Neural cell (in vitro differentiated cells): Measurements from ENCODE around the gene TRPT1. TPM values are rescaled to one million over a fixed set of nuclear protein-coding genes. Genes with fewer than 3 reads are reported as not detected.

Source experiments
- H2AFZ ChIP-seq: fragments of 200-600, 300-800 bp; sonication (generic), shearing (Covaris generic); 2 replicates; pipeline ENCODE4 v1.6.0; 2014; ENCODE audit warnings: low read depth, mild to moderate bottlenecking, antibody characterized with exemption, low read length, moderate library complexity
- H3F3A ChIP-seq: fragments of 200-600 bp; shearing (Covaris generic); 2 replicates; pipeline ENCODE4 v1.6.1; 2016; ENCODE audit warnings: mild to moderate bottlenecking, moderate library complexity, mixed read lengths, antibody characterized with exemption, low read length; ENCODE audit not compliant: insufficient read depth, poor library complexity, severe bottlenecking
- H3K27ac ChIP-seq: fragments of 200-600, 300-800 bp; sonication (generic), shearing (Covaris generic); 2 replicates; pipeline ENCODE4 v1.5.1; 2014; ENCODE audit warnings: mild to moderate bottlenecking, low read length, moderate library complexity
- H3K27me3 ChIP-seq: fragments of 300-800, 200-600 bp; sonication (generic), shearing (Covaris generic); 2 replicates; pipeline ENCODE4 v1.6.0; 2014; ENCODE audit warnings: mild to moderate bottlenecking, low read depth, low read length, moderate library complexity; ENCODE audit not compliant: insufficient read depth
- H3K36me3 ChIP-seq: fragments of 300-800, 200-600 bp; sonication (generic), shearing (Covaris generic); 2 replicates; pipeline ENCODE4 v1.5.1; 2014; ENCODE audit warnings: mild to moderate bottlenecking, antibody characterized with exemption, low read length, moderate library complexity; ENCODE audit not compliant: insufficient read depth
- H3K4me2 ChIP-seq: fragments of 300-800, 200-600 bp; sonication (generic), shearing (Covaris generic); 2 replicates; pipeline ENCODE4 v1.6.0; 2014; ENCODE audit warnings: mild to moderate bottlenecking, low read length
- H3K4me3 ChIP-seq: fragments of 300-800, 200-600 bp; sonication (generic), shearing (Covaris generic); 2 replicates; pipeline ENCODE4 v1.5.1; 2014; ENCODE audit warnings: mild to moderate bottlenecking, low read length, moderate library complexity
- H3K79me2 ChIP-seq: fragments of 200-600 bp; shearing (Covaris generic); replicated peaks from 2 replicates; pipeline ENCODE4 v1.6.0; 2014; ENCODE audit warnings: mild to moderate bottlenecking, low read length, moderate library complexity; ENCODE audit not compliant: insufficient read depth
- H3K9ac ChIP-seq: fragments of 300-800, 200-600 bp; sonication (generic), shearing (Covaris generic); 2 replicates; pipeline ENCODE4 v1.6.1; 2016; ENCODE audit warnings: mild to moderate bottlenecking, low read length, mixed read lengths
- H3K9me2 ChIP-seq: fragments of 200-600 bp; shearing (Covaris generic); 2 replicates; pipeline ENCODE4 v1.6.1; 2016; ENCODE audit warnings: mild to moderate bottlenecking, low read length, mixed read lengths; ENCODE audit not compliant: insufficient read depth
- H3K9me3 ChIP-seq: fragments of 200-600, 300-800 bp; sonication (generic), shearing (Covaris generic); 2 replicates; pipeline ENCODE4 v1.6.1; 2016; ENCODE audit warnings: mild to moderate bottlenecking, mixed run types, low read length, moderate library complexity, mixed read lengths
- H4K20me1 ChIP-seq: fragments of 200-600 bp; shearing (Covaris generic); 2 replicates; pipeline ENCODE4 v1.6.1; 2016; ENCODE audit warnings: mild to moderate bottlenecking, mixed run types; ENCODE audit not compliant: insufficient read depth
- CTCF ChIP-seq: fragments of 450-650 bp; IDR thresholded peaks from 2 replicates; pipeline ENCODE4 v1.5.1; 2014; ENCODE audit warnings: antibody characterized with exemption, mild to moderate bottlenecking, moderate library complexity; ENCODE audit not compliant: poor library complexity, severe bottlenecking
- EP300 ChIP-seq: fragments of 450-650 bp; conservative IDR thresholded peaks from 2 replicates; pipeline ENCODE4 v1.6.1; 2014; ENCODE audit warnings: antibody characterized with exemption, mild to moderate bottlenecking, moderate library complexity; ENCODE audit not compliant: poor library complexity, severe bottlenecking
- EZH2 ChIP-seq: fragments of 200-600, 300-800 bp; shearing (Covaris generic), sonication (generic); IDR thresholded peaks from 2 replicates; pipeline ENCODE4 v1.6.1; 2014; ENCODE audit warnings: antibody characterized with exemption, low read length, borderline replicate concordance, mild to moderate bottlenecking; ENCODE audit not compliant: insufficient read depth, poor library complexity, severe bottlenecking
- MXI1 ChIP-seq: fragments of 450-650 bp; conservative IDR thresholded peaks from 2 replicates; pipeline ENCODE4 v1.6.1; 2014; ENCODE audit warnings: antibody characterized with exemption, mild to moderate bottlenecking; ENCODE audit not compliant: poor library complexity, severe bottlenecking
- POLR2AphosphoS5 ChIP-seq: IDR thresholded peaks from 2 replicates; pipeline ENCODE4 v1.6.1; 2012
- RAD21 ChIP-seq: fragments of 450-650 bp; conservative IDR thresholded peaks from 2 replicates; pipeline ENCODE4 v1.6.1; 2014; ENCODE audit warnings: antibody characterized with exemption, mild to moderate bottlenecking, moderate library complexity
- SMC3 ChIP-seq: fragments of 450-650 bp; conservative IDR thresholded peaks from 2 replicates; pipeline ENCODE4 v1.6.1; 2014; ENCODE audit warnings: antibody characterized with exemption, mild to moderate bottlenecking, moderate library complexity; ENCODE audit not compliant: poor library complexity
- TAF1 ChIP-seq: IDR thresholded peaks from 2 replicates; pipeline ENCODE4 v1.6.1; 2012; ENCODE audit warnings: low read depth
- polyA plus RNA-seq: library from polyadenylated mRNA; depleted of rRNA; stranded (reverse); fragments of >200 nt; gene quantifications from 2 replicates; pipeline ENCODE4 v1.2.3, GENCODE V29; 2014
- TF ChIP-seq, protein P1 (sequence below): IDR thresholded peaks from 2 replicates; pipeline ENCODE4 v1.6.1; 2012; ENCODE audit warnings: borderline replicate concordance

TRPT1 gene
- polyA plus RNA-seq, 1 donor from 2014 or later = 67.2 TPM

DNA sequence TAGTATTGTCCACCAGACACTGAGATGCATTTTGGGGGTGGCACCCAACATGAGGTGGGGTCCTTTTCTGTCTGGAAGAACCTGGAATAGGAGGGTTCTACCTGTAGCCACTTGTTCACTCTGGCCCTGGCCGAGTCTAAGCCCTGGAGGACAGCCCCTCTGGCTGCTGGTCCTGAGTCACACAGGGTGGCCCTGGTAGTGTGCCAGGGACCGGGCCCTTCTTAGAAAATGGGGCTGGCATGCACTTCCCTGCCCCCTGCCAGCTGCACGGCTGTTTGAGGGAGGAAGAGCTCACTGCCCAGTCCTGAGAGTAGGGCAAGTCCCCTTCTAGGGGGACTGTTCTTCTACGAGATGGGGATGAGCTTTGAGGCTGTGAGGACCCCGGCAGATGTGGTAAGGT is 27.5 kb upstream of the TRPT1 start:
- no peak overlapping the region for H2AFZ ChIP-seq
- H3K4me3 ChIP-seq = no peak overlapping the region
- H3K27ac ChIP-seq = no peak overlapping the region
- no peaks in the 10 kb centered on the region for H3K36me3 ChIP-seq
- H3K9me3 ChIP-seq = no peaks in the 10 kb centered on the region
- no peaks in the 10 kb centered on the region for H3K9me2 ChIP-seq
- no peaks in the 10 kb centered on the region for H3K79me2 ChIP-seq
- H3F3A ChIP-seq = no peaks in the 10 kb centered on the region
- no peak overlapping the region for H3K9ac ChIP-seq
- TF ChIP-seq CTCF (no peak), SMC3 (no peak), TAF1 (no peak), EP300 (no peak), POLR2AphosphoS5 (no peak), RAD21 (no peak)
- TF ChIP-seq, protein P1, sequence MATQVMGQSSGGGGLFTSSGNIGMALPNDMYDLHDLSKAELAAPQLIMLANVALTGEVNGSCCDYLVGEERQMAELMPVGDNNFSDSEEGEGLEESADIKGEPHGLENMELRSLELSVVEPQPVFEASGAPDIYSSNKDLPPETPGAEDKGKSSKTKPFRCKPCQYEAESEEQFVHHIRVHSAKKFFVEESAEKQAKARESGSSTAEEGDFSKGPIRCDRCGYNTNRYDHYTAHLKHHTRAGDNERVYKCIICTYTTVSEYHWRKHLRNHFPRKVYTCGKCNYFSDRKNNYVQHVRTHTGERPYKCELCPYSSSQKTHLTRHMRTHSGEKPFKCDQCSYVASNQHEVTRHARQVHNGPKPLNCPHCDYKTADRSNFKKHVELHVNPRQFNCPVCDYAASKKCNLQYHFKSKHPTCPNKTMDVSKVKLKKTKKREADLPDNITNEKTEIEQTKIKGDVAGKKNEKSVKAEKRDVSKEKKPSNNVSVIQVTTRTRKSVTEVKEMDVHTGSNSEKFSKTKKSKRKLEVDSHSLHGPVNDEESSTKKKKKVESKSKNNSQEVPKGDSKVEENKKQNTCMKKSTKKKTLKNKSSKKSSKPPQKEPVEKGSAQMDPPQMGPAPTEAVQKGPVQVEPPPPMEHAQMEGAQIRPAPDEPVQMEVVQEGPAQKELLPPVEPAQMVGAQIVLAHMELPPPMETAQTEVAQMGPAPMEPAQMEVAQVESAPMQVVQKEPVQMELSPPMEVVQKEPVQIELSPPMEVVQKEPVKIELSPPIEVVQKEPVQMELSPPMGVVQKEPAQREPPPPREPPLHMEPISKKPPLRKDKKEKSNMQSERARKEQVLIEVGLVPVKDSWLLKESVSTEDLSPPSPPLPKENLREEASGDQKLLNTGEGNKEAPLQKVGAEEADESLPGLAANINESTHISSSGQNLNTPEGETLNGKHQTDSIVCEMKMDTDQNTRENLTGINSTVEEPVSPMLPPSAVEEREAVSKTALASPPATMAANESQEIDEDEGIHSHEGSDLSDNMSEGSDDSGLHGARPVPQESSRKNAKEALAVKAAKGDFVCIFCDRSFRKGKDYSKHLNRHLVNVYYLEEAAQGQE = no peak
- H4K20me1 ChIP-seq = no peaks in the 10 kb centered on the region
- H3K27me3 ChIP-seq = peaks cover 8% of the 10 kb centered on the region
- no peak overlapping the region for H3K4me2 ChIP-seq

DNA sequence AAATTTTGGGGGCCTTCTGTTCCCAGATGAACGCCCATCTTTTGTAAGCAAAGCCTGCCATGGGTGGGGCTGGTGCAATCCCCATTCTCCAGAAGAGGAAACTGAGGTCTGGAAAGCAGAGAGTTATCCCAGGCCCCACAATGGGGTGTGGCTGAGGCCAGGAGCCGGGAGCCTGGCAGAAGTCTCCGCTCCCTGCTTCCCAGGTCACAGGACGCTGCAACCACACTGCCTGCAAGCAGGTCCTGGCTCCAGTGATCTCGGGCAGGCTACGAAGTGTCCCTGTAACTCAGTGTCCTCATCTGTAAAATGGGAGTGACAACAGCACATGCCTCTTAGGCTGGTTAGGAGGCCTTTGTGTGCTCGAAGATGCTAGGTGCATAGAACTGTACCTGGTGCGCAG is 27.1 kb upstream of the TRPT1 start:
- H3K4me3 ChIP-seq = no peak overlapping the region
- TF ChIP-seq SMC3 = no peak
- TF ChIP-seq POLR2AphosphoS5 = no peak
- no peak for TF ChIP-seq MXI1
- no peak for TF ChIP-seq EZH2
- TF ChIP-seq EP300 = no peak
- TF ChIP-seq TAF1 = no peak
- H3K9me3 ChIP-seq = no peaks in the 10 kb centered on the region
- no peak overlapping the region for H3K4me2 ChIP-seq
- no peak overlapping the region for H3K27ac ChIP-seq
- H3K9me2 ChIP-seq = no peaks in the 10 kb centered on the region
- H3K9ac ChIP-seq = no peak overlapping the region
- no peaks in the 10 kb centered on the region for H3F3A ChIP-seq
- no peaks in the 10 kb centered on the region for H4K20me1 ChIP-seq
- no peaks in the 10 kb centered on the region for H3K36me3 ChIP-seq
- peaks cover 8% of the 10 kb centered on the region for H3K27me3 ChIP-seq
- H2AFZ ChIP-seq = no peak overlapping the region
- no peaks in the 10 kb centered on the region for H3K79me2 ChIP-seq
